ENCODE measurements around the gene GIPC1. TPM values are rescaled to one million over a fixed set of nuclear protein-coding genes. Genes with fewer than 3 reads are reported as not detected.
A peak's percentile ranks its signal among the peaks of the same experiment; 100 is the strongest.

Gene GIPC1
- total and polyA plus RNA-seq, 9 of the 15 experiments (the other 6 are each of a cell fraction or from before 2014, with no cell fraction given) = 0.49 to 54.7 (median 24.8) TPM

DNA sequence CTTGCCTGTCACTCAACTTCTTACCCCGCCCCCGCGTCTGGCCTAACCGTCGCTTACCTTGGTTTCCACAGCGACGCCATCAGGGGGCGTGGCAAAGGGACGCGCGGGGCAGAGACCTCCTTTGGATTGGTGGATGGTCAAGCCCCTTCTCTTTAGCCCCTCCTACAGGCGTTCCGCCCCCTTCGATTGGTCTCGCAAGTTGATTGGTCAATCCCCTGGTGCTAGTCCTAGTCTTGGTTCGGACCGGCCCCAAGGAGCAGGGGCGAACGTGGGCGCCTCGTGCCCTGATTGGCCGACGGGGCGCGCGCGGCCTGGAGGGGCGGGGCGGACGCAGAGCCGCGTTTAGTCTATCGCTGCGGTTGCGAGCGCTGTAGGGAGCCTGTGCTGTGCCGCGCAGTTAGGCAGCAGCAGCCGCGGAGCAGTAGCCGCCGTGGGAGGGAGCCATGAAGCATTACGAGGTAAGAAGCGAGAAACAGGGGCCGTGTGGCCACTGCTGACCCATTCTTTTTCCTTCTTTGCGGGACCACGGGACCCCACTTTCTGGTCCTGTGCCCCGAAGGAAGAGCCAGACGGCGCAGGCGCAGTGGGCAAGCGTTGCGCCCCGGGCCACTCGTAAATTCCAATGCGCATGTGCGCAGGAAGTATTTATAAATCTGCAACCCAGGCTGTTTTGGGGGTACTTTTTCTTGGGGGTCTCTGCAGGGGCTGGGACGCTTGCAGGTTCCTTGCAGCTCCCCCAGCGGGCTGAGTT, 33.5 kb upstream of the GIPC1 start, which contains the start of gene TECR (continued):
- TF ChIP-seq MTA2 (IDR thresholded peaks at IDR 0.05; ENCODE audit: low read depth) (no peak), FUS (optimal IDR thresholded peaks at IDR 0.05; ENCODE audit: low read depth, low read length) (no peak), ZNF551 (CRISPR knock-in tag; IDR thresholded peaks at IDR 0.05) (no peak), SAP30 (IDR thresholded peaks at IDR 0.05; ENCODE audit: borderline replicate concordance, insufficient read depth, low read depth, low read length, poor library complexity, severe bottlenecking) (peak; percentile 17), PPARD (CRISPR knock-in tag; IDR thresholded peaks at IDR 0.05) (no peak), L3MBTL2 (IDR thresholded peaks at IDR 0.05) (peak; percentile 46), ZNF785 (CRISPR knock-in tag; IDR thresholded peaks at IDR 0.05) (no peak), BRD4 (IDR thresholded peaks at IDR 0.05) (no peak), ZNF408 (CRISPR knock-in tag; IDR thresholded peaks at IDR 0.05; ENCODE audit: low read depth) (no peak), SAFB2 (IDR thresholded peaks at IDR 0.05; ENCODE audit: borderline replicate concordance, low read depth, low read length, severe bottlenecking) (no peak), ZKSCAN8 (CRISPR knock-in tag; IDR thresholded peaks at IDR 0.05) (no peak), SIRT6 (IDR thresholded peaks at IDR 0.05; ENCODE audit: low read depth, low read length) (no peak), NCOA2 (IDR thresholded peaks at IDR 0.05; ENCODE audit: partially characterized antibody in 2 of 2) (no peak), SMAD2 (IDR thresholded peaks at IDR 0.05; ENCODE audit: low read depth, low read length) (no peak)
- TF ChIP-seq, protein P1, sequence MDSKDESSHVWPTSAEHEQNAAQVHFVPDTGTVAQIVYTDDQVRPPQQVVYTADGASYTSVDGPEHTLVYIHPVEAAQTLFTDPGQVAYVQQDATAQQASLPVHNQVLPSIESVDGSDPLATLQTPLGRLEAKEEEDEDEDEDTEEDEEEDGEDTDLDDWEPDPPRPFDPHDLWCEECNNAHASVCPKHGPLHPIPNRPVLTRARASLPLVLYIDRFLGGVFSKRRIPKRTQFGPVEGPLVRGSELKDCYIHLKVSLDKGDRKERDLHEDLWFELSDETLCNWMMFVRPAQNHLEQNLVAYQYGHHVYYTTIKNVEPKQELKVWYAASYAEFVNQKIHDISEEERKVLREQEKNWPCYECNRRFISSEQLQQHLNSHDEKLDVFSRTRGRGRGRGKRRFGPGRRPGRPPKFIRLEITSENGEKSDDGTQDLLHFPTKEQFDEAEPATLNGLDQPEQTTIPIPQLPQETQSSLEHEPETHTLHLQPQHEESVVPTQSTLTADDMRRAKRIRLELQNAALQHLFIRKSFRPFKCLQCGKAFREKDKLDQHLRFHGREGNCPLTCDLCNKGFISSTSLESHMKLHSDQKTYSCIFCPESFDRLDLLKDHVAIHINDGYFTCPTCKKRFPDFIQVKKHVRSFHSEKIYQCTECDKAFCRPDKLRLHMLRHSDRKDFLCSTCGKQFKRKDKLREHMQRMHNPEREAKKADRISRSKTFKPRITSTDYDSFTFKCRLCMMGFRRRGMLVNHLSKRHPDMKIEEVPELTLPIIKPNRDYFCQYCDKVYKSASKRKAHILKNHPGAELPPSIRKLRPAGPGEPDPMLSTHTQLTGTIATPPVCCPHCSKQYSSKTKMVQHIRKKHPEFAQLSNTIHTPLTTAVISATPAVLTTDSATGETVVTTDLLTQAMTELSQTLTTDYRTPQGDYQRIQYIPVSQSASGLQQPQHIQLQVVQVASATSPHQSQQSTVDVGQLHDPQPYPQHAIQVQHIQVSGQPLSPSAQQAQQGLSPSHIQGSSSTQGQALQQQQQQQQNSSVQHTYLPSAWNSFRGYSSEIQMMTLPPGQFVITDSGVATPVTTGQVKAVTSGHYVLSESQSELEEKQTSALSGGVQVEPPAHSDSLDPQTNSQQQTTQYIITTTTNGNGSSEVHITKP (IDR thresholded peaks at IDR 0.05; ENCODE audit: partially characterized antibody) = no peak
- TF ChIP-seq, protein P2, sequence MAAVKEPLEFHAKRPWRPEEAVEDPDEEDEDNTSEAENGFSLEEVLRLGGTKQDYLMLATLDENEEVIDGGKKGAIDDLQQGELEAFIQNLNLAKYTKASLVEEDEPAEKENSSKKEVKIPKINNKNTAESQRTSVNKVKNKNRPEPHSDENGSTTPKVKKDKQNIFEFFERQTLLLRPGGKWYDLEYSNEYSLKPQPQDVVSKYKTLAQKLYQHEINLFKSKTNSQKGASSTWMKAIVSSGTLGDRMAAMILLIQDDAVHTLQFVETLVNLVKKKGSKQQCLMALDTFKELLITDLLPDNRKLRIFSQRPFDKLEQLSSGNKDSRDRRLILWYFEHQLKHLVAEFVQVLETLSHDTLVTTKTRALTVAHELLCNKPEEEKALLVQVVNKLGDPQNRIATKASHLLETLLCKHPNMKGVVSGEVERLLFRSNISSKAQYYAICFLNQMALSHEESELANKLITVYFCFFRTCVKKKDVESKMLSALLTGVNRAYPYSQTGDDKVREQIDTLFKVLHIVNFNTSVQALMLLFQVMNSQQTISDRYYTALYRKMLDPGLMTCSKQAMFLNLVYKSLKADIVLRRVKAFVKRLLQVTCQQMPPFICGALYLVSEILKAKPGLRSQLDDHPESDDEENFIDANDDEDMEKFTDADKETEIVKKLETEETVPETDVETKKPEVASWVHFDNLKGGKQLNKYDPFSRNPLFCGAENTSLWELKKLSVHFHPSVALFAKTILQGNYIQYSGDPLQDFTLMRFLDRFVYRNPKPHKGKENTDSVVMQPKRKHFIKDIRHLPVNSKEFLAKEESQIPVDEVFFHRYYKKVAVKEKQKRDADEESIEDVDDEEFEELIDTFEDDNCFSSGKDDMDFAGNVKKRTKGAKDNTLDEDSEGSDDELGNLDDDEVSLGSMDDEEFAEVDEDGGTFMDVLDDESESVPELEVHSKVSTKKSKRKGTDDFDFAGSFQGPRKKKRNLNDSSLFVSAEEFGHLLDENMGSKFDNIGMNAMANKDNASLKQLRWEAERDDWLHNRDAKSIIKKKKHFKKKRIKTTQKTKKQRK (IDR thresholded peaks at IDR 0.05; ENCODE audit: borderline replicate concordance, low read depth, low read length) = peak; percentile 38; the same call in 1 of the 2 replicates
- TF ChIP-seq, protein P3, sequence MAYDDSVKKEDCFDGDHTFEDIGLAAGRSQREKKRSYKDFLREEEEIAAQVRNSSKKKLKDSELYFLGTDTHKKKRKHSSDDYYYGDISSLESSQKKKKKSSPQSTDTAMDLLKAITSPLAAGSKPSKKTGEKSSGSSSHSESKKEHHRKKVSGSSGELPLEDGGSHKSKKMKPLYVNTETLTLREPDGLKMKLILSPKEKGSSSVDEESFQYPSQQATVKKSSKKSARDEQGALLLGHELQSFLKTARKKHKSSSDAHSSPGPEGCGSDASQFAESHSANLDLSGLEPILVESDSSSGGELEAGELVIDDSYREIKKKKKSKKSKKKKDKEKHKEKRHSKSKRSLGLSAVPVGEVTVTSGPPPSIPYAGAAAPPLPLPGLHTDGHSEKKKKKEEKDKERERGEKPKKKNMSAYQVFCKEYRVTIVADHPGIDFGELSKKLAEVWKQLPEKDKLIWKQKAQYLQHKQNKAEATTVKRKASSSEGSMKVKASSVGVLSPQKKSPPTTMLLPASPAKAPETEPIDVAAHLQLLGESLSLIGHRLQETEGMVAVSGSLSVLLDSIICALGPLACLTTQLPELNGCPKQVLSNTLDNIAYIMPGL (CRISPR knock-in tag; IDR thresholded peaks at IDR 0.05) = no peak

Measured in K562 (cell line).